GM12892 (cell line): ENCODE measurements around the gene HES6.
A peak's percentile ranks its signal among the peaks of the same experiment; 100 is the strongest.

Source experiments
- DNase-seq: peaks from one replicate; pipeline ENCODE4 v3.0.0; 2011; ENCODE audit not compliant: insufficient read length
- FAIRE-seq: peaks from 2 replicates; lab custom pipeline; 2011; peaks lifted over from hg19 to GRCh38; lab: Jason Lieb, UNC
- POLR2A ChIP-seq: IDR thresholded peaks from 2 replicates; pipeline ENCODE4 v1.6.1; 2011; ENCODE audit warnings: low read depth, low read length, control low read depth
- POLR2AphosphoS5 ChIP-seq: IDR thresholded peaks from 2 replicates; pipeline ENCODE4 v1.6.1; 2011; ENCODE audit warnings: low read depth, low read length, control low read depth
- TAF1 ChIP-seq: IDR thresholded peaks from 2 replicates; pipeline ENCODE4 v1.6.1; 2011; ENCODE audit warnings: low read depth, mild to moderate bottlenecking, control low read depth, low read length, borderline replicate concordance

The HES6 gene

GRCh38 chr2:238270606-238271005 lies 30.8 kb upstream of the HES6 start:
- DNase-seq (no peak), FAIRE-seq (no peak)
- TF ChIP-seq POLR2A, result no peak
- no peak for TF ChIP-seq POLR2AphosphoS5
- TF ChIP-seq TAF1, result no peak

- no peak for DNase-seq
- TF ChIP-seq TAF1, result no peak
- TF ChIP-seq POLR2A, result no peak
- no peak for TF ChIP-seq POLR2AphosphoS5
- no peak for FAIRE-seq
Observed at GRCh38 chr2:238269741-238270140, 29.9 kb upstream of the HES6 start.

- TF ChIP-seq POLR2A (no peak), POLR2AphosphoS5 (no peak), TAF1 (no peak)
- DNase-seq (no peak), FAIRE-seq (no peak)
Observed at GRCh38 chr2:238267884-238268680, 28.2 kb upstream of the HES6 start.

GRCh38 chr2:238267341-238267710 lies 27.5 kb upstream of the HES6 start:
- FAIRE-seq (no peak), DNase-seq (no peak)
- TF ChIP-seq POLR2A (no peak), POLR2AphosphoS5 (no peak), TAF1 (no peak)

GRCh38 chr2:238265605-238266004 lies 25.8 kb upstream of the HES6 start:
- no peak for TF ChIP-seq TAF1
- no peak for TF ChIP-seq POLR2AphosphoS5
- no peak for TF ChIP-seq POLR2A
- DNase-seq (no peak), FAIRE-seq (no peak)

GRCh38 chr2:238264072-238264460 lies 24.2 kb upstream of the HES6 start:
- no peak for DNase-seq
- no peak for TF ChIP-seq POLR2A
- no peak for TF ChIP-seq TAF1
- no peak for TF ChIP-seq POLR2AphosphoS5
- FAIRE-seq, result no peak

DNA sequence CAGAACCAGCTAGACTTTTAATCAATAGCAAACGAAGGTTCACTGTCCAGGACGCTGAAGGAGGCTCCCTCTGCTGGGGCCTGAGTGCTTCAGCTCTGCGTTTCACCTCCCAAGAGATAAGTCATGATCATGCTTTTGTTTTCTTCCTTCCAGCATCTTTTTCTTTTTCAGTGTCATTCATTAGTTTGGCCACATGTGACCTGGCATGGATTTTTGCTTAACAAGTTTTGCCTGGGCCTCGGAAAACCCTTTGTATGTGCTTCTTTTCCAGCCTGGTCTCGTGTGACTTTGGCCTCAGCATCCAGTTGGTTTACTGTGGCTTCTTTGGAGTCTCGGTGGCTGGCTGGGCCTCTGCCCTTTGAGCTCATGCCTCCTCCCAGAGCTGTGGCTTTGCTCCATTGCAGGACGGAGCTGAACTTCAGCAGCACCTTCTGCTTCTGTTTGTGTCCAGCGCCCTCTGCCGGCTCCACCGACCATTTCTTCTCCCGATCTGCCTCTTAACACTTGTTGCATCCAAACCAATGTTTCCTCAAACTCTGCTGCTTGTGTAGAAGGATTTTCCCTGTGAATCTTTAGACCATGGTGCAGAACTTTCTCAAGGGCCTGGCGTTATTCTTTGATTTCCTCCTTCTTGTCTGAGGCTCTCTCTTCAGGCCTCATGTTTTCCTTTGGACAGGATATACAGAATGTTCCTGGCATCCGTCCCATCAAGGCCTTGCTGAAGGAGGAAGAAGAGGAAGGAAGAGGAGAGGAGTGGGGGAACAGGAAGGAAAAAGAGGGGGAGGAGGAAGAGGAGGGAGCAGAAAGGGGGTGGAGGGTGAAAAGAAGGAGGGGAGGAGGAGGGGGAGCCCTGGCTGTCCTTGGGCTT lies 23.6 kb upstream of the HES6 start:
- peak; percentile 56 for DNase-seq
- TF ChIP-seq POLR2AphosphoS5 (no peak), TAF1 (no peak), POLR2A (no peak)
- peak; percentile 94 for FAIRE-seq

DNA sequence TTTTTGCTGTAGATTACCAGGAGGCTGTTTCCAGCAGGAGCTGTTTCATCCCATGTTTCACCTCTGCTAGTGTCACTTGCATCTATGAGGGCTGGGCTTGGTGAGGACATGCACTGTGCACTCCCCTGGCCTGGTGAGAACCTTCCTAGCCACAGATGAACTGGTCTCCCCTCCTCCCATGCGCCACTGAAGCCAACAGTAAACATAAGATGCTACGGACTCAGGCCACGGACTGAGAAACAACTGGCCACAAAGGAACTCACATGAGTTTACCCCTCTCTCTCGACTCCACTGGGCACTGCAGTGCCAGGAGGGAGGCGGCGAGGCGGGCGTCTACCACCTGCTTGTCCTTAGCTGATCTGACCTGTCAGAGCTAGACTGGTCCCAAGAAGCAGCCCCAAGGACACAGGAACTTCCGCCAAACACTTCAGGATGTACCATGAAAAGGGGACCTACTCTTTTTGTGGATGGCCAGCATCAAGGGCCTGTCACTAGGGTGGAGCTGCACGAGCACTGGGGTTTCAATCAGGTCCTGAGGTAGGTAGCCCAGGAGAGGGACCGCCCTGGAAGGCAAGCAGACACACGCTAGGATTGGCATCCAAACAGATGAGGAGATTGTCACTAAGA lies 22.8 kb upstream of the HES6 start:
- no peak for FAIRE-seq
- no peak for TF ChIP-seq POLR2AphosphoS5
- no peak for TF ChIP-seq POLR2A
- TF ChIP-seq TAF1, result no peak
- DNase-seq, result no peak

- FAIRE-seq, result no peak
- no peak for TF ChIP-seq POLR2A
- TF ChIP-seq POLR2AphosphoS5, result no peak
- no peak for TF ChIP-seq TAF1
Observed at GRCh38 chr2:238261718-238262375, 22.0 kb upstream of the HES6 start.

DNA sequence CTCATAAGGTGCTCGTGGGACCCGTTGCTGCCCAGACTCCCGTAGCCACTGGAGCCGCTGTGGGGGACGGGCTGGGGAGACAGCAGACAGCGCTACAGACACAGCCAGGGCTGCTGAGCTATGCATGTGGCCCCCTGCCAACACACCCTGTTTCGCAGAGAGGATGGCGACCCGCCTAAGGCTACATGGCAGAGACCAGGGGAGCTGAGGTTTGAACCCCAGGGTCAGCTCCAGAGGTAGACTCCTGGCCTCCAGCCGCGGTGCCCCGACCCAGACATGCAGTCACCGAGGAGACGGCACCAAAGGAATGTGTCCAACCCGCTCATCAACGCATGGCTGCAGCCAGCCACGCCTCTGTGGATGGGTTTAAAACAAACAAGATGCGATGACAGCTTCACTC lies 21.0 kb upstream of the HES6 start:
- no peak for DNase-seq
- TF ChIP-seq POLR2A, result no peak
- TF ChIP-seq POLR2AphosphoS5, result no peak
- TF ChIP-seq TAF1, result no peak
- FAIRE-seq, result no peak

More at GRCh38 chr2:238261718-238262375, 22.0 kb upstream of the HES6 start:
- DNase-seq, result no peak

DNA sequence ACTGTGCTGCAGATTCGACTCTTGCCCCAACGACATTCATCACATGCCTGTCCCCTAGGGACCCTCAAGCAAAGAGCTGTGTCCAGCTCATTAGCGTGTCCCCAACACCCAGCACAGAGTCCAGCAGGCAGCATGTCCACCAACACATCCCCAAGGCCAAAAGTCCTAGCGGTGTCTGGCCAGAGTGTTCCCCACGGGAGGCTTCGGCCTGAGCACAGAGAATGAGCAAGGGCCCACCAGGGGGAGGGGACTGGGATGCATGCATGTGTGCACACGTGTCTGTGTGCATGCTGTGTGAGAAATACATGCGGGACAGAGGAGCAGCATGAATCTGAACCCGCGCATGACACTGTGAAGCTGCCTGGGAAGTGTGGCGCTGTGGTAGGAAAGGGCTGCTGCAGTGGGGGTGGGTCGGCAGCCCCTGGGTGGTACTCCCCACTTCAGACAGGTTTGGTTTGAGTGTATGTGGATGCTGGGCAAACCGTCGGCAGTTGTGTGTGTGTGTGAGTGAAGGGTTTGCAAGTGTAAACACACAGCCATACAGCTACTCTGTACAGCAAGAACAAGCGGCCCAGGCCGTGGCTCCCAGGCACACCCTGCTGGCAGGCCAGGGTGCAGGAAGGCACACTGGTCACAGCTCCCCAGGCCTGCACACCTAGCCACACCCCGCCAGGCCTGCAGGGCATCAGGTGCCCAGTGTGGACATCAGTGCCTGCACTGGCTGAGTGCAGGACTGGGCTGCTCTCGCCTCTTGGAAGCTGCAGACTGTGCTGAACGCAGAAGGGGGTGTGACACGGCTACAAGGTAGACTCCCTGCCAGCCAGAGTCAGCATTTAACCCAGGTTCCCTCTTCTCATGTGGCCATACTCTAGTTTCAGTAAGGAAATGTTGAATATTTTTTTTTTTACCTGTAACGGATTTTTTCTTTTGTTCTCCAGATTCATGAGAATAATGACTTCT lies 19.5 kb upstream of the HES6 start:
- TF ChIP-seq TAF1 (no peak), POLR2AphosphoS5 (0 out of 2 replicates have a peak, but pooled peaks have one; percentile 17), POLR2A (no peak)
- no peak for FAIRE-seq

More for the DNA sequence above, 19.5 kb upstream of the HES6 start:
- no peak for DNase-seq
